ENCODE data around the gene RARS1.
"Not testable (repeated sequence)": the region's sequence is repeated elsewhere in the genome, so short reads cannot be mapped to it uniquely, and the experiment has no call there.

Gene RARS1

DNA sequence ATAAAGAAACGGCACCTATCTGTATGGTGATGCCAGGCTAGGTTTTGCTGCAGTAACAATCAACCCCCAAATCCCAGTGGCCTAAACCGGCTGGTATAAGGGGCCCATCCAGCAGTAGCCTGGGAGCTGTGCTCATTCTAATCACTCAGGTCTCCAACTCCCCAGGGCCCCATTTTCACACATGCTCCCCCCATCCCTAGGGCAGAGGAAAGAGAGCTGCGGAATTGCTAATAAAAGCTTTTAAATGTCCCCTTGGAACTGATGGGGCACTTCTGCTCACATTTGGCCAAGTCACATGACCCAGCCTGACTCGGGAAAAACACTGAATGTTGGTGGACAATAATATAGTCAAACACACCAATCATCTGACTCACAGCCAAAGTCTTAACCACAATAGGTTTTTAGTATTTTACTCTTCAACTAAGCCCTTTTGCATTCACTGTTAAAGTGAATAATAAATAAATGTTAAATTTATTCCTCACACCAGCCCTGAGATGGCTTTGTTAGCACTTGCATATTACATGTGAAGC lies 44.4 kb downstream of the RARS1 start:
- H3K27me3 ChIP-seq (ENCODE audit: control insufficient read depth, insufficient read depth, low read length) = peaks cover 42% of the 10 kb centered on the region

DNA sequence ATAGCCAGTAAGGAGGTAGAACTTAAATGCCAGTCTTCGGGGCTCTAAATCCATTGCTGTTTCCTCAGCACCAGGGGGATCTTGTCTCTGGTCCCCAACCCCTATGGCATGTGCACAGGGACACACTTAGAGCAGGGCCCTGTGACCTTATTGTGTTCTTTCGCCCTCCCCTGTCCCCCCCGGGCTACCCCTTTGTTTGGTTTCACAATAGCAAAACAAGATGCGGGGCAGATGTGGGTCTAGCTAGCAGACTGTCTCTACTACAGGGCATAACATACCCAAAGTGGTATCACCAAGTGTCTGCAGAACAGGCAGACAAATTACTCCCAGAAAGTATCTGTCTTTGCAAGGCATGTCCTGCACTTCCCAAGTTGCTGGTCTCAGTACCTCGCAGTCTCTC lies 44.9 kb downstream of the RARS1 start:
- Histone ChIP-seq H3K27me3 (ENCODE audit: control insufficient read depth, insufficient read depth, low read length) (peaks cover 42% of the 10 kb centered on the region), H3K4me1 (ENCODE audit: control insufficient read depth, insufficient read depth, low read length) (peaks cover 4% of the 10 kb centered on the region), H3K9ac (ENCODE audit: low read depth, low read length) (no peak overlapping the region), H3K36me3 (ENCODE audit: insufficient read depth, low read length) (no peaks in the 10 kb centered on the region), H3K9me3 (replicated peaks; ENCODE audit: low read length) (no peaks in the 10 kb centered on the region), H3K4me3 (ENCODE audit: low read length) (no peak overlapping the region), H3K4me2 (ENCODE audit: low read length) (no peak overlapping the region)

More for the DNA sequence above, 44.4 kb downstream of the RARS1 start:
- Histone ChIP-seq H3K4me1 (ENCODE audit: control insufficient read depth, insufficient read depth, low read length) (peaks cover 4% of the 10 kb centered on the region), H3K4me2 (ENCODE audit: low read length) (no peak overlapping the region), H3K36me3 (ENCODE audit: insufficient read depth, low read length) (no peaks in the 10 kb centered on the region), H3K9me3 (replicated peaks; ENCODE audit: low read length) (no peaks in the 10 kb centered on the region), H3K9ac (ENCODE audit: low read depth, low read length) (no peak overlapping the region), H3K4me3 (ENCODE audit: low read length) (no peak overlapping the region)

DNA sequence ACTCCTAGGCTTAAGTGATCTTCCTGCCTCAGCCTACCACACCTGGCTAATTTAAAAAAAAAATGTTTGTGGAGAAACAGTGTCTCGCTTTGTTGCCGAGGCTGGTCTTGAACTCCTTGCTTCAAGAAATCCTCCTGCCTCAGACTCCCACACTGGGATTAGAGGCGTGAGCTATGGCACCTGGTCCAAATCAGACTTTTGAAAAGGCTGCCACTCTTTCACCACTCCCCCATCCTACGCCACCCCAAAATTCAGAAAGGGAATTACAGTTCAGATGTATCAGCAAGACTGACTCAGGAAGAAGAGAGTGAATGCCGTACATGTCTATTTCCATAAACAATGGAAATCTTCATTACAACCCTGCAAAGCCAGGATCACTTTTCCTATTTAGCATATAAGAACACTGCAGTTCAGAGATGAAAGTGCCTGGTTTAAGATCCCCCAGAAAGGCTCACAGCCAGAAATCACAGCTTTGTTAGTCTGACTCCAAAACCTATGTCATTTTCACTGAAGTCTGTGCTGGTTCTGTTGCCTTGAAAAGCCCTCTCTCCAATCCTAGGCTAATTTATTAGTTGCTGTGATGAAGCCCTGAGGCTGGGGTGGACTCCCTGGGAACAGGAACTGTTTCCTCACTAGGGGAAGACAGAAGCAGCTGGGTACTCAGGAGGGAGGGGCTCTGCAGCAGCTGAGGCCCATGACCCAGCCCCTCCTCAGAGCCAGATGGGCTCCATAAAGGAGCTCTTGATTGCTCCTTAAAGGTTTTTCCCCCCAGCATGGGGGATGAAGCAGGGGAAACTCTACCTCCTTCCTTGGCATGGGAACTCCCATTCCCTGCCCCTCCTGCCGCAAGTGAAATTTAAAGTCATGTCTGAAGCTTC lies 46.0 kb downstream of the RARS1 start:
- Histone ChIP-seq H3K27me3 (ENCODE audit: control insufficient read depth, insufficient read depth, low read length) (peaks cover 42% of the 10 kb centered on the region), H3K9ac (ENCODE audit: low read depth, low read length) (no peak overlapping the region)

DNA sequence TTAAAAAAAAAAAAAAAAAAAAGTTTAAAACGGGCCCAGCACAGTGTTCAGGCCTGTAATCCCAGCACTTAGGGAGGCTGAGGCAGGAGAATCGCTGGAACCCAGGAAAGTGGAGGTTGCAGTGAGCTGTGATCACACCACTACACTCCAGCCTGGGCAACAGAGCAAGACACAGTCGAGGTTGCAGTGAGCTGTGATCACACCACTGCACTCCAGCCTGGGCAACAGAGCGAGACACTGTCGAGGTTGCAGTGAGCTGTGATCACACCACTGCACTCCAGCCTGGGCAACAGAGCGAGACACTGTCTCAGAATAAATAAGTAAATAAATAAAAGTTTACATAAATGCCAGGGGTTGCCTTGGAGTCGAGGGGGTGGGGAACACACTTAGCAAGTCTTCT lies 48.1 kb downstream of the RARS1 start:
- H3K4me2 ChIP-seq (ENCODE audit: low read length); H3K9me3 ChIP-seq (replicated peaks; ENCODE audit: low read length); H3K4me3 ChIP-seq (ENCODE audit: low read length); H3K9ac ChIP-seq (ENCODE audit: low read depth, low read length); H3K36me3 ChIP-seq (ENCODE audit: insufficient read depth, low read length); H3K4me1 ChIP-seq (ENCODE audit: control insufficient read depth, insufficient read depth, low read length): not testable (repeated sequence)
- H3K27me3 ChIP-seq (ENCODE audit: control insufficient read depth, insufficient read depth, low read length) = peaks cover 34% of the 10 kb centered on the region

More for the DNA sequence above, 46.0 kb downstream of the RARS1 start:
- Histone ChIP-seq H3K9me3 (replicated peaks; ENCODE audit: low read length) (no peaks in the 10 kb centered on the region), H3K36me3 (ENCODE audit: insufficient read depth, low read length) (no peaks in the 10 kb centered on the region), H3K4me3 (ENCODE audit: low read length) (no peak overlapping the region), H3K4me1 (ENCODE audit: control insufficient read depth, insufficient read depth, low read length) (peaks cover 4% of the 10 kb centered on the region), H3K4me2 (ENCODE audit: low read length) (no peak overlapping the region)

DNA sequence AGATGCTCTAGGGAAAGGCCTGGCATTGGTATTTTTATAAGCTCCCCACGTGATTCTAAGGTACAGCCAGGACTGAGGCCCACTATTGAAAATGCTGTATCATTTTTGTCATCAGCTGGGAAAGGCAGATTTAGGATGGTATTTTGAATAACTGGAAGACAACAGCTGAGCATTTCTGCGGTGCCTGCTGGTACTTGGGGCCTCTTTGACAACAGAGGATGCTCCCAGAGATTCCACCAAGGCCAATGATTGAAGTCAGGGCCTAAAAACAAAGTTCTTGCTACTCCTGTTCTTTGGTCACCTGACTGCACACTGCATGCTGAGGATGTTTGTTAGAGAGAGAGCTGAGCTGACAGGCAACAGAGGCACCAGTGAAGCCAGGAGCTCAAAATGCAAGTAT lies 50.9 kb downstream of the RARS1 start:
- H3K4me1 ChIP-seq (ENCODE audit: control insufficient read depth, insufficient read depth, low read length) = no peaks in the 10 kb centered on the region
- H3K36me3 ChIP-seq (ENCODE audit: insufficient read depth, low read length) = no peaks in the 10 kb centered on the region
- H3K4me2 ChIP-seq (ENCODE audit: low read length) = no peak overlapping the region
- H3K4me3 ChIP-seq (ENCODE audit: low read length) = no peak overlapping the region
- no peaks in the 10 kb centered on the region for H3K9me3 ChIP-seq (replicated peaks; ENCODE audit: low read length)
- no peak overlapping the region for H3K9ac ChIP-seq (ENCODE audit: low read depth, low read length)
- peaks cover 7% of the 10 kb centered on the region for H3K27me3 ChIP-seq (ENCODE audit: control insufficient read depth, insufficient read depth, low read length)

DNA sequence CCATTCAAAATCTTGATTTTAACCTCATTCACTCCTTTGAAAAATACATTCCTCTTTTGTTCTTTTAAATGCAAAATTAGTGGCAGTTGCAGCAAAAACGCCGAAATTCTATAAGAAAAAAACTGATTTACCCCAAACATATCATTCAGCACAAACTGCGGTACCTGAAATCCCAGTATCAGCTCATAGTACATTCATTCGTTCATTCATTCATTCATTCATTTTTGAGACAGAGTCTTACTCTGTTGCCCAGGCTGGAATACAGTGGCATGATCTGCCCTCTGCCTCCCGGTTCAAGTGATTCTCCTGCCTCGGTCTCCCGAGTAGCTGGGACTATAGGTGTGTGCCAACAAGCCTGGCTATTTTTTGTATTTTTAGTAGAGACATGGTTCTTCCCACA lies 63.3 kb downstream of the RARS1 start:
- Histone ChIP-seq H3K9me3 (replicated peaks; ENCODE audit: low read length) (no peaks in the 10 kb centered on the region), H3K4me2 (ENCODE audit: low read length) (no peak overlapping the region), H3K4me3 (ENCODE audit: low read length) (no peak overlapping the region), H3K9ac (ENCODE audit: low read depth, low read length) (no peak overlapping the region), H3K27me3 (ENCODE audit: control insufficient read depth, insufficient read depth, low read length) (no peaks in the 10 kb centered on the region), H3K36me3 (ENCODE audit: insufficient read depth, low read length) (peaks cover 17% of the 10 kb centered on the region), H3K4me1 (ENCODE audit: control insufficient read depth, insufficient read depth, low read length) (peaks cover 11% of the 10 kb centered on the region)

DNA sequence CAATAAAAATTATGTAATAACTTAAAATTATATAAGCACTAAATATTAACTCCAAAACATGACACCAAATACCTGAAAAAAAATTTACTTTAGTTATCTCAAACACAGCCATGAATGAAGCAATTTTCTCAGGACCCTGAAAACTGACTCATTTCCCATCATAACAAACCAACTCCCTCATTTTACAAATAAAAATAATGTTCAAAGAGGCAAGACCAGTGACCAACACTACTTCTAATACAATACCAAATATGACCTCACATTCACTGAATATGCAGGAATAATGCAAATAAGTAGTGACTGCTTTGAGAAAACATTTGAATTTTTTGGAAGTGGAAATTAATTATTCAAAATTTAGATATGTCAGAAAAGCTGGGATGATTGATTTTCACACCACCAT lies 64.4 kb downstream of the RARS1 start:
- Histone ChIP-seq H3K4me2 (ENCODE audit: low read length) (no peak overlapping the region), H3K4me1 (ENCODE audit: control insufficient read depth, insufficient read depth, low read length) (peaks cover 11% of the 10 kb centered on the region), H3K36me3 (ENCODE audit: insufficient read depth, low read length) (peaks cover 22% of the 10 kb centered on the region), H3K27me3 (ENCODE audit: control insufficient read depth, insufficient read depth, low read length) (no peaks in the 10 kb centered on the region), H3K9ac (ENCODE audit: low read depth, low read length) (no peak overlapping the region), H3K4me3 (ENCODE audit: low read length) (no peak overlapping the region), H3K9me3 (replicated peaks; ENCODE audit: low read length) (no peaks in the 10 kb centered on the region)

DNA sequence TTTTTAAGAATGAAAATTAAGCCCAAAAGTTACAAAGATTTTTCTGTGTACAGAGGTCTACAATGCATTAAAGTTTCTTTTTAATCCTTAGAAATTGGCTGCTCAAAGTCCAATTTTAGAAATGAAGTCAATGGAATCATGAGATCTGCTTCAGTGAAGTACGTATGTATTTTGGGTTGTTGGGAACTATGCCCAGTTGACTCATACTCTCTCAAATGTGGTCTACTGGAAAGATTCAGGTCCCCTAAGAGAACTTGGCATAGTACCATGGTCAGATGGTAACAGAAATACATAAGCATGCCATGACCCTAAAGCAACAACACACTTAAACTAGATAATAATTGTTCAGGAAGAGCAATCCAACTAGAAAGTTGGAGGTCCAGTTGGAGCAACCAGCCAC lies 65.9 kb downstream of the RARS1 start:
- no peaks in the 10 kb centered on the region for H3K9me3 ChIP-seq (replicated peaks; ENCODE audit: low read length)
- H3K4me2 ChIP-seq (ENCODE audit: low read length) = no peak overlapping the region
- H3K4me3 ChIP-seq (ENCODE audit: low read length) = no peak overlapping the region
- peaks cover 36% of the 10 kb centered on the region for H3K36me3 ChIP-seq (ENCODE audit: insufficient read depth, low read length)
- peaks cover 11% of the 10 kb centered on the region for H3K4me1 ChIP-seq (ENCODE audit: control insufficient read depth, insufficient read depth, low read length)
- H3K9ac ChIP-seq (ENCODE audit: low read depth, low read length) = no peak overlapping the region
- H3K27me3 ChIP-seq (ENCODE audit: control insufficient read depth, insufficient read depth, low read length) = no peaks in the 10 kb centered on the region

DNA sequence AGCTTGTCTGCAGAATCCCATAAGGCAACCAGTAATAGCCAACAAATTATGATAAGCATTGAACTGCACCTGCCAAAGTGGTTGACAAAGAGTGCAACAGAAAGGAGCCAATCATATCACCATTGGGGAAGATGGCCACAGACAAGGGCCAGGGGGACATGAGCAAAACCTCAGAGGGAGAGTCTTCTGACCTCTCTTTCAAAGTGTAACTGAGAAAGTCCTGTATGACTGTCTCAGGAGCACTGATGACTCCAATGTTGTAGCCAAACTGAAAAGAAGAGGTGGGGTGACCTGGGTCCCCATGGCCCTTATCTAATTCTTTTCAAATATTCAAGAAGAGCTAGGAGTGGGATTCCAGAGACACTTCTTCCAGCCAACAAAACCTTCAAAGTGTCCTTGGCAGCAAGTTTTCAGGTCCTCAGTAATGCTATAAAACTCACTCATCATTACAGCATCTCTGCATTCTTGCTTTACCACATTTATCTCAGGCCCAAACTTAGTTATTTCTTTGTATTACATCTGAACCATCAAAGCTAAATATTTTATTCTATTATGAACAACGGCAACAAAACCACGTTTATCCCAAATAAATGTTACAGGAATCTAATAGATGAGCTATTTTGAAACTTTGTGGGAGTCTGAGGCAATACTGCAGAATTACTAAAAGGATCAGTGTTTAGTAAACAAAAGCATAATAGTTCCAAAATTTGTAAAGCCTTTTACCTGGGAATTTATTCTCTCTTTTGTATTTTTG lies 67.3 kb downstream of the RARS1 start:
- peaks cover 43% of the 10 kb centered on the region for H3K36me3 ChIP-seq (ENCODE audit: insufficient read depth, low read length)
- no peaks in the 10 kb centered on the region for H3K27me3 ChIP-seq (ENCODE audit: control insufficient read depth, insufficient read depth, low read length)
- H3K4me2 ChIP-seq (ENCODE audit: low read length) = no peak overlapping the region
- H3K4me1 ChIP-seq (ENCODE audit: control insufficient read depth, insufficient read depth, low read length) = peaks cover 11% of the 10 kb centered on the region
- H3K4me3 ChIP-seq (ENCODE audit: low read length) = no peak overlapping the region
- no peaks in the 10 kb centered on the region for H3K9me3 ChIP-seq (replicated peaks; ENCODE audit: low read length)
- no peak overlapping the region for H3K9ac ChIP-seq (ENCODE audit: low read depth, low read length)

DNA sequence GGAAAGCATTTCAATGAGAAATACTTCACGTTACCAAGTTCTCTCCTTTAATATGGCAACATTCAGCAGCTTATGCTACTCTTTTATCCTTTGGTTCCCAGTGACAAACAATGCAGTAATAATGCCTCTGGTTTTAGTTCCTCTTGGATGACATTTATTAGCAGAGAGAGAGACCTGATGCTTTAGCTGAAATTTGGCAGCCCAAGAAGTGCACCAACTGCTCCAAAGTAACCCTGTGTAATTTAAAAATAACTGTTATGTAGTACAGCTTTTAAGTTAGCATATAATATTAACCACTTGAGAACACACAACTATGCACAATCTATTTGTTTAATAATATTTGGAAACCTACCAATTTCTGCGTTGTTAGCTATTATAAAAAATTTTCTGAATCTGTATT lies 71.1 kb downstream of the RARS1 start:
- Histone ChIP-seq H3K9ac (ENCODE audit: low read depth, low read length) (no peak overlapping the region), H3K9me3 (replicated peaks; ENCODE audit: low read length) (no peaks in the 10 kb centered on the region)

DNA sequence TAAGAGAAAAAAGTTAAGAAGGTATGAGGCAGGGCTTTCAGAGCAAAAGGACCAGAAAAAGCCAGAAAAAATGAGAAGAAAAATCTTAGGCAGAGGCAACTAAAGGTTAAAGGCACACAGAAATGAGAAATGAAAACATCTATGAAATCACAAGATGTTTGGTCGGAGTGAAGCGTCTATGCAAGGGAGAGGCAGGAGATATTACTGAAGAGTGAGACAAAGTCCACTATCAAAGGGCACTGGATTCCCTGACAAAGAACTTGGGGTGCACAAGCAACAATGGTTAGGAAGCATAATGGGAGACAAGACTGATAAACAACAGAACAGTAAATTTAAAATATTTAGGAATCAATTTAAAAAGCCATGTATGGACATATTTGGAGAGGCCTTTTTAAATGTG lies 76.0 kb downstream of the RARS1 start:
- H3K4me3 ChIP-seq (ENCODE audit: low read length) = no peak overlapping the region
- H3K4me2 ChIP-seq (ENCODE audit: low read length) = no peak overlapping the region
- H3K36me3 ChIP-seq (ENCODE audit: insufficient read depth, low read length) = peaks cover 60% of the 10 kb centered on the region
- no peaks in the 10 kb centered on the region for H3K27me3 ChIP-seq (ENCODE audit: control insufficient read depth, insufficient read depth, low read length)
- no peak overlapping the region for H3K9ac ChIP-seq (ENCODE audit: low read depth, low read length)
- no peaks in the 10 kb centered on the region for H3K4me1 ChIP-seq (ENCODE audit: control insufficient read depth, insufficient read depth, low read length)
- H3K9me3 ChIP-seq (replicated peaks; ENCODE audit: low read length) = no peaks in the 10 kb centered on the region

More for the DNA sequence above, 71.1 kb downstream of the RARS1 start:
- Histone ChIP-seq H3K4me1 (ENCODE audit: control insufficient read depth, insufficient read depth, low read length) (peaks cover 5% of the 10 kb centered on the region), H3K27me3 (ENCODE audit: control insufficient read depth, insufficient read depth, low read length) (no peaks in the 10 kb centered on the region), H3K4me3 (ENCODE audit: low read length) (no peak overlapping the region), H3K4me2 (ENCODE audit: low read length) (no peak overlapping the region), H3K36me3 (ENCODE audit: insufficient read depth, low read length) (peaks cover 65% of the 10 kb centered on the region)
